ENCODE data around the gene TMEM196. TPM values are rescaled to one million over a fixed set of nuclear protein-coding genes. Genes with fewer than 3 reads are reported as not detected.

The TMEM196 gene
- total RNA-seq, result not detected in 2 replicates

GRCh38 chr7:19772841-19773760 lies at the start of gene TMEM196:
Gene TMEM196, minus strand, starts transcription at chr7:19773617. Its CDS starts 921 bp downstream, at chr7:19772696.

DNA sequence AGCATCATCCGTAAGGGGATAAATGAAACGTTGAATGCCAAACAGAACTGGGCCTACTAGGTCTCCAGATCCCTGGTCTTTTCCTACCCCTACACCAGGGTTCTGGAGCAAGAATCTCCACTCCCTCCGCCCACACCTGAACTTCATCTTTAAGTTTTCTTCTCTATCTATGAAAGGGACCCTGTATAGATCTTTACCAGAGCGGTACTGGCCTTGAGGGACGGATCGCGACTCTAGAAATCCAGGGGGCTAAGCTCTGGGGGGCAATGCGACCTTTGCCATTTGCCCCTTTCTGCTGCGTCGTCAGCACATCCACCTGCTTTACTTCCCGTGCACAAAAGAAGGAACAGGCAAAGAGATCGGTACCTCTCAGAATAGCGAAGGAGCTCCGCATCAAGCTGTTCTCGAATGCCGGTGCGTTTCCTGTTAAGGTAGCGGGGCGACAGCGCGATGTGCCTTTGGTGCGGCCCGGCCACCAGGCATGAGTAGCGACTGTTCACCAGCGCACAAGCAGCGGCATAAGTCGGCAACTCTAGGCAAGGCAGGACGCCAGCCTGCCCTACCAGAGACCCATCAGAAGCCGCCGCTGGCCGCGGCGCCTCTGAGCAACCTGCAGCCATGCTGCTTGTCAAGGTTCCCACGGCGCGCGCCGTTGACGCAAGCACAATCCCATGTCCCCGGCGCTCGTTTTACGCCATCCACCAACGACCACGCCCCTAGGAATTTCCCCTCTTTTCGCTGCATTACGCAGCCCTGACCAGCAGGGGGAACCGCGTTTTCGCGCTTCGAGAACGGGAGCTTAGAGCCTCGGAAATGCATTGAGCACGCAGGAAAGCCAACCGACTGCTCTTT lies 64.8 kb downstream of the TMEM196 start, which contains the start of gene POLR1F:
POLR1F (minus strand) TSS at position 641 of the 852 bp plus-strand sequence; CDS start at position 620, 21 bp downstream.

Other genes with a start within 250 kb of the TMEM196 start
- gene POLR1F, start 64.6 kb downstream of the TMEM196 start, total RNA-seq, result 18.4 and 19.6 TPM in 2 replicates

Measured in smooth muscle cell of bladder (primary cell).